Stimulated activated naive CD4-positive, alpha-beta T cell treated with Interleukin-2 at 50 U/mL for 16 hours (primary cell): ENCODE results near the gene RETSAT.
A peak's percentile ranks its signal among the peaks of the same experiment; 100 is the strongest.
"Not testable (repeated sequence)": the region's sequence is repeated elsewhere in the genome, so short reads cannot be mapped to it uniquely, and the experiment has no call there.

ENCODE experiments used
- DNase-seq: peaks from one replicate; lab custom pipeline; 2025; lab: John Stamatoyannopoulos, UW

The RETSAT gene

GRCh38 chr2:85330839-85331636, 23.3 kb downstream of the RETSAT start:
- DNase-seq: no peak

GRCh38 chr2:85329701-85330100, 24.6 kb downstream of the RETSAT start:
- not testable (repeated sequence) for DNase-seq

DNA sequence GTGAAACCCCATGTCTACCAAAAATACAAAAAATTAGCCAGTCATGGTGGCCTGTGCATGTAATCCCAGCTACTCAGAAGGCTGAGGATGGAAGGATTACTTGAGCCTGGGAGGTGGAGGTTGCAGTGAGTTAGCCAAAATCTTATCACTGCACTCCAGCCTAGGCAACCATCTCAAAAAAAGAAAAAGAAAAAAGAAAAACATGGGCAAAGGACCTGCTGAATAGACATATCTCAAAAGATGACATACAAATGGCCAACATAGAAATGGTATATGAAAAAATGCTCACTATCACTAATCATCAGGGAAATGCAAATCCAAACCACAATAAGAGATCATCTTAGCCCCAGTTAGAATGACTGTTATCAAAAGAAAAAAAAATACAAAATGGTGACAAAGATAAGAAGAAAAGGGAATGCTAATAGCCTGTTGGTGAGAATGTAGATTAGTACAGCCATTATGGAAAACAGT, 25.1 kb downstream of the RETSAT start:
- no peak for DNase-seq

GRCh38 chr2:85327822-85328617, 26.3 kb downstream of the RETSAT start, which contains the start of gene TGOLN2:
TGOLN2 (minus strand) TSS chr2:85327989; CDS start chr2:85327962, 27 bp downstream.
- DNase-seq: peak; percentile 91

DNA sequence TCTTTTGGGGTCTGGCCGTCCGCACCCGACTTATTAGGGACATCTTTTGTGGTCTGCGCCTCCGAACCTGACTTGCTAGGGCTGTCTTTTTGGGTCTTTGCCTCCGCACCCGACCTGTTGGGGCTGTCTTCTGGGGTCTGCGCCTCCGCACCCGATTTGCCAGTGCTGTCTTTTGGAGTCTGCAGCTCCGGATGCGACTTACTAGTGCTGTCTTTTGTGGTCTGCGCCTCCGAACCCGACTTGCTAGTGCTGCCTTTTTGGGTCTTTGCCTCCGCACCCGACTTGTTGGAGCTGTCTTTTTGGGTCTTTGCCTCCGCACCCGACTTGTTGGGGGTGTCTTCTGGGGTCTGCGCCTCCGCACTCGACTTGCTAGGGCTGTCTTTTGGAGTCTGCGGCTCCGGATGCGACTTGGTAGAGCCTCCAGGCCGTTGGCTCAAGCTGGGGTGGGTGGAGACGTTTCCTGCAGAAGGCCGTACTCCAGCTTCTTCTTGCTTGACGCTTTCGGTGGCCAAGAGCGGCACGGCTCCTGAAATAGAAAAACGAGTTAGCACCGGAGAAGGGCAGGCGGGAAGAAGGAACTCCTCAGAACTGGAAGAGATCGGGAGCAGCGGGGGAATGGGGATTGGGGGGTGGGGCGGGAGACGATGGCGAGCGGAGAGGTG, 27.0 kb downstream of the RETSAT start:
- DNase-seq: peak; percentile 39

GRCh38 chr2:85326406-85327159, 27.7 kb downstream of the RETSAT start:
- DNase-seq: peak; percentile 40

DNA sequence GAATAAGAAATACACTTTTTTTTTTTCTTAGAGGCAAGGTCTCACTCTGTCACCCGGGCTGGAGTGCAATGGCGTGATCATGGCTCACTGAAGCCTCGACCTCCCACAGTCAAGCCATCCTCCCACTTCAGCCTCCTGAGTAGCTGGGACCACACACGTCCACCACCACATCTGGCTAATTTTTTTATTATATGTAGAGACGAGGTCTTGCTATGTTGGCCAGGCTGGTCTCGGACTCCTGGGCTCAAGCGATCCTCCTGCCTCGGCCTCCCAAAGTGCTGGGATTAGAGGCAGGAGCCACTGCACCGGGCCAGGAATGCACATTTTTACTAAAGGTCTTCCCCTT, 28.9 kb downstream of the RETSAT start:
- DNase-seq: no peak

GRCh38 chr2:85324639-85325465, 29.5 kb downstream of the RETSAT start:
- DNase-seq: no peak

DNA sequence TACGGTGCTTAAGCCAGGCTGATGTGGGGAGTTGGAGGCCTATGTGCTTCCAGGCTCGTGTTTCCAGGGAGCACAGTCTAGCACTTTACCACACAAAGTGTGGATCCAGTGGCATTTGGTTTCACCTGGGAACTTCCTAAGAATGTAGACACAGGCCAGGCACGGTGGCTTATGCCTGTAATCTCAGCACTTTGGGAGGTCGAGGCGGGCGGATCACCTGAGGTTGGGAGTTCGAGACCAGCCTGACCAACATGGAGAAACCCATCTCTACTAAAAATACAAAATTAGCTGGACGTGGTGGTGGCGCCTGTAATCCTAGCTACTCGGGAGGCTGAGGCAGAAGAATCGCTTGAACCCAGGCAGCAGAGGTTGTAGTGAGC, 30.4 kb downstream of the RETSAT start:
- DNase-seq: not testable (repeated sequence)

DNA sequence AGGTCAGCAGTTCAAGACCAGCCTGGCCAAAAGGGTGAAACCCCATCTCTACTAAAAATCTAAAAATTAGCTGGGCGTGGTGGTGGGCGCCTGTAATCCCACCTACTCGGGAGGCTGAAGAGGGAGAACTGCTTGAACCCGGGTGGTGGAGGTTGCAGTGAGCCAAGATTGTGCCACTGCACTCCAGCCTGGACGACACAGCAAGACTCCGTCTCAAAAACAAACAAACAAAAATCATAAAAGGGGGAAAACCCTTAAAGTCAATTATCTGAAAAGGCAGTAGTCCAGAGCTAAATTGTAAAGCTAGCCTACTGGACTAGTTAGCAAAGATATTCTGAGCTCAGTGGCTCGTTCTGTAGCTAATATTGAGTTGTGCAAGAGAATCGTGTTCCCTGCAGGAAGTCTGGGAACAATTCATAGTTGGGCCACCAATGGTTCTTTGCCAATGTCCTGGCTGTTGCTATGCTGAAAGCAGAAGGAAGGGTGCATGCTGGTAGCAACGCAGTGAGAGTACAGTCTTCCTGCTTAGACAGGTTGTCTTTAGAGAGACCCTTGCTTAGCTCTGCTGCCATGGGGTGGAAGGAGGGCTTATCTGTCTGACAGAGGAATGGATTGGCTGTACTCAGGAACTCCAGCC, 30.9 kb downstream of the RETSAT start:
- no peak for DNase-seq

DNA sequence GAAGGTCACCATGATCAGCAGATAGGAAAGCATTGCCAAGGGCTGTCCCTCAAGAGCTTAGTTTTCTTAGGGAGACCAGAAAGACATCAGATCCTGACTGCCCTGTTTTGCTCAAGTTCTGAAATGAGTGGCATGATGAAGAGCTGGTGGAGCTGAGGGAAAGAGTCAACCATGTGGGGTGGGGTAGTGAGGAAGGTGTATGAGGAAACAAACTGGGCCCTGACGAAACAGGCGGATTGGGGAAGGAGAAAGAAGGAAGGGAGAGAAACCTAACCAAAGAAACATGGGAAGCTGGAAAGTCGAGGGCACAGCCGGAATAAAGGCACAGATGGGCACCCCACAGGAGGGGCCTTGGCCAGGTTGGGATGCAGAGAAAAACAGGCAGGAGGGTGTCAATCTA, 34.5 kb downstream of the RETSAT start:
- no peak for DNase-seq

DNA sequence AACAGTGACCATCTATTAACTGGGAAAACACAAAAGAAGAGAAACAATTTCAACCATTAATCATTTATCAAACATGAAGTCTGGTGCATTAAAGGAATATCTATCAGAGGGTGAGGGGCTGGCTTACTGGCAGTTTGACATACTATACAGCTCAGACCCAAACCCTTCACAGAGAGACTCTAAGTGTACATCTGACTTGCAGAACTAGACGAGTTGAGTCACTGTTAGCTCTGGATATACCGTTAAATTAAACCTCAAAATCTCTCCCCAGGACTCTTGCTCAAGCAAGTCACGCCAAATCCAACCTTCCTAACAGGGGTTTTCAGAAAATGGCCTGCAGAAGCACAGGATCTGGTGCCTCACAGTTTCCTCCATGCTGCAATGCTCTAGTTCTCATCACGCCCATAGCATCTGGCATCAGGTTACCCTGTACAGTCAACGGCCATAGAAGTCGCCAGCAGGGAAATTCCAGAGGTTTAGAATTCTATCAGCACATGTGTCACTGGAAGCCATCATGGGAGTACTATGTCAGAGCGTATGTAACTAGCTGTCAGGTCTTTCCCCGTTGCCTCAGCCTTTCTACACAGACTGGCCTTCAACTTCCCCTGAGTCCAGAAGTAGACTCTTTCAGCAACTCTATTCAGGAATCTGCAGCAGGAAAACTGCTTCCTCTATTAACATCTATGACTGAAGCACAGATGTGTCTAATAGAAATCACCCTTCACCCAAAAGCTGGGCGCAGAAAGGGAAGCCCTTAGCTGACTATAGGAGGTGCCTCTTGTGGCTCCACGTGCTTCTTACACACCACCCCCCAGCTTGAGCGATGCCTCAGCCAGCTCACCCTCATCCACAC, 35.9 kb downstream of the RETSAT start:
- peak; percentile 41 for DNase-seq

- DNase-seq: not testable (repeated sequence)
Measured at GRCh38 chr2:85315921-85316320, 38.4 kb downstream of the RETSAT start.

DNA sequence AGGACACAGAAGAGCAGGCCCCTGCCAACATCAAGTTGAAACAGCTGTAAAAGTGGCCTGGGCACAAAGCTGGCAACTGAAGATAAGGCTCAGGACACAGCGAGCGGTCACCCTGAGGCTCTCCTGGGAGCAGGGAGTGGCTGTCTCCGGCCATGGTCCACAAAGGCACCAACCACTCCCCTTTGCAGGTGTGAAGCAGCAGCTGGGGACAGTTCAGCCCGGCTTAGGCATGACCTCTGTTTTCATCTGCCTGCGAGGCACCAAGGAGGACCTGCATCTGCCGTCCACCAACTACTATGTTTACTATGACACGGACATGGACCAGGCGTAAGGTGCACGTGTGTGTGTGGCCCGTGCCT, 39.5 kb downstream of the RETSAT start:
- no peak for DNase-seq

- DNase-seq: no peak
Measured at GRCh38 chr2:85312404-85312803, 41.9 kb downstream of the RETSAT start.

DNA sequence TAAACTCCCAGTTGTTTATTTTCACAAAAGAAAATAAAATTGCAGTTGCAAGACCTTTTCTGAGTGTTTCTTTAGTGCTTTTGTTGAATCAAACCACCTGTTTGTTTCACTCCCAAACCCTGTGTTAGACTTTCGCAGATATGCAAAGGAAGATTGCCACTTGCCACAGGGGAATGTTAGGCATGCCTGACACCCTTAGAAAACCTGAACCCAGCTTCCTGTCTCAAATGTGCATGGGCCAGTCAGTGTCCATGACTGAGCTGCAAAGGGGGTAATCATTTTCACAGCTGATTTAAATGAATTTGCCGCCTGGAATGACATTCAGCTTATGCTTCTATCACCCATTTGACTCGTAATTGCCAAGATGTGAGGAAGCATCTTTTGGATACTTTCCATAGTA, 44.0 kb downstream of the RETSAT start:
- no peak for DNase-seq

DNA sequence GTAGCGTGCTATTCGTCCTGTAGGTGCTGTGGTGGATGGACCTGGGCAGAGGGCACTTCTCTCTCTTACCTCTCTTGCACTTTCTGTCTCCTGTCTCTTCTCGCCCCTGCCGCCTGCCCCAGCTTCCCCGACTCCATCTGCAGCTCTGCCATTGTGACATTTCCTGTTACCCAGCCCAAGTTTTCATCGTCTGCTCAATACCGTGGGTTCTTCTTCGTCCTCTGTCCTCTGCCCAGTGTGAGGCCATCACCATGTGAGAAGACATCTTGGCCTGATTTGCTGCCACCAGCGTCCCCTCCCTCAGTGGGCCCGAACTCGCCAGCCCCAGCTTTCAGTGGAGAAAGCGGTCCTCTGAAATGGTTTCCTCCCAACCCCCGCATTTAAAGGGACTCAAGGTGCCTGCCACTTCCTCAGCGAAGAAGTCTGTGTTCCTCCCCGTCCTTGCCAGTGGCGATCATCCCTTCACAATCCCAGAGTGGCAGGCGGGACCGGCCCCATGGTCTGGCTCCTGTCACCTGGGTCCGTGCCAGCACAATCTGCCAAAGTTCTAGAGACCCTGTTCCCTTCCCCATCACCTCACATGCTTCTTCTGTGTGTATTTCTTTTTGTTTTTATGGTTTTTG, 44.5 kb downstream of the RETSAT start:
- DNase-seq: no peak

DNA sequence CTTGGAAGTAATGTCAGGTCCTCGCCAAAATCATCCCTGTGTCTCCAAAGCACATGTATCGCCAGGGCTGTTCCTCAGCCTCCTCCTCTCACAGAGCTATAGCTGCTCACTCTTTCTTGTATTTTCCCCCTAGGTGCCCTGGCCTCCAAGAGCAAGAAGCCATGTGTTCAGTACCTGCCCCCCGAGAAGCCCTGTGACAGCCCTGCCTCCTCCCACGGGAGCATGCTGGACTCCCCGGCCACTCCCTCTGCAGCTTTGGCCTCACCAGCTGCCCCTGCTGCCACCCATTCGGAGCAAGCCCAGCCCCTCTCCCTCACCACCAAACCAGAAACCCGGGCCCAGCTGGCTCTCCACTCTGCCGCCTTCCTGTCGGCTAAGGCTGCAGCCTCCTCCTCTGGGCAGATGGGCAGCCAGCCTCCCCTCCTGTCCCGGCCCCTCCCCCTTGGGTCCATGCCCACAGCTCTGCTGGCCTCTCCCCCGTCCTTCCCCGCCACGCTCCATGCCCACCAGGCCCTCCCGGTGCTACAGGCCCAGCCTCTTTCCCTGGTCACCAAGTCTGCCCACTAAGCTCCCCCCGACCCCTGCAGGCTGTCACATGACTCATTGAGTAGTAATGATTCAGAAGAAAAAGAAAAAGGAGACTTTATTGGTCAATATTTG, 45.3 kb downstream of the RETSAT start:
- no peak for DNase-seq

DNA sequence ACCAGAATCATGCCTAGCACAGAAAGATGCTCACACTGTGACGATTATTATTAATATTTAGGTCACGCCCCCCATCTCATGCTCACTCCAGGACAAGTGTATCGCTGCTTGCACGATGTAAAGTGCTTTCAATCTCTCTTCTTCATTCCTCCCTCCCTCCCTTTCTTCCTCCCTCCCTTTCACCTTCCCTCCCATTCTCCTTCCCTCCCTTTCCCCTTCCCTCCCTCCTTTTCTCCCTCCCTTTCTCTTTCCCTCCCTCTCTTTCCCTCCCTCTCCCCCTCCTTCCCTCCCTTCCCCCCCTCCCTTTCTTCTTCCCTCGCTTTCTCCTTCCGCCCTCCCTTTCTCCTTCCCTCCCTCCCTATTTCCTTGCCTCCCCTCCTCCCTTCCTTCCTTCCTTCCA, 46.1 kb downstream of the RETSAT start:
- DNase-seq: no peak
